HepG2 (cell line): Measurements from ENCODE around the gene TIFAB. TPM values are rescaled to one million over a fixed set of nuclear protein-coding genes. Genes with fewer than 3 reads are reported as not detected.

Experiments
- ARNTL ChIP-seq: sonication (generic); formaldehyde crosslinking; IDR thresholded peaks from 2 replicates; pipeline ENCODE4 v1.4.0; 2020; ENCODE audit warnings: mild to moderate bottlenecking, missing genetic modification reagents
- DMAP1 ChIP-seq: IDR thresholded peaks from 2 replicates; pipeline ENCODE4 v1.6.1; 2016
- GABPA ChIP-seq, 2 experiments: IDR thresholded peaks; 2 replicates each; pipeline ENCODE4 v1.6.1; 2011 to 2016; ENCODE audit warnings: low read depth in 2 of 2, low read length in 1 of 2, missing biosample characterization in 1 of 2, missing genetic modification characterization in 1 of 2
- HOXD1 ChIP-seq: sonication (generic); formaldehyde crosslinking; IDR thresholded peaks from 2 replicates; pipeline ENCODE4 v1.5.0; 2020; ENCODE audit warnings: missing genetic modification reagents
- MAF1 ChIP-seq: sonication (generic); formaldehyde crosslinking; IDR thresholded peaks from 2 replicates; pipeline ENCODE4 v1.5.0; 2020; ENCODE audit warnings: missing genetic modification reagents, borderline replicate concordance
- NAIF1 ChIP-seq: sonication (generic); formaldehyde crosslinking; IDR thresholded peaks from 2 replicates; pipeline ENCODE4 v1.5.0; 2020; ENCODE audit warnings: mild to moderate bottlenecking, missing genetic modification reagents, borderline replicate concordance
- NFATC3 ChIP-seq: sonication (generic); formaldehyde crosslinking; IDR thresholded peaks from 2 replicates; pipeline ENCODE4 v1.5.1; 2020; ENCODE audit warnings: mild to moderate bottlenecking, missing genetic modification reagents
- SKI ChIP-seq: fragments of 450-650 bp; IDR thresholded peaks from one replicate; pipeline ENCODE4 v1.6.1; 2018; ENCODE audit warnings: mild to moderate bottlenecking; ENCODE audit not compliant: partially characterized antibody
- SMC3 ChIP-seq: IDR thresholded peaks from 2 replicates; pipeline ENCODE4 v1.6.1; 2011; ENCODE audit warnings: low read length, improper control_type of control experiment
- ZEB1 ChIP-seq: IDR thresholded peaks from 2 replicates; pipeline ENCODE4 v1.6.1; 2012; ENCODE audit warnings: mild to moderate bottlenecking, low read depth, inconsistent platforms; ENCODE audit not compliant: insufficient replicate concordance
- ZNF607 ChIP-seq: sonication (generic); formaldehyde crosslinking; IDR thresholded peaks from 2 replicates; pipeline ENCODE4 v1.5.1; 2020; ENCODE audit warnings: missing genetic modification reagents, mild to moderate bottlenecking, borderline replicate concordance
- ZZZ3 ChIP-seq: sonication (generic); formaldehyde crosslinking; IDR thresholded peaks from 2 replicates; pipeline ENCODE4 v1.4.0; 2020; ENCODE audit warnings: missing genetic modification reagents, mild to moderate bottlenecking, borderline replicate concordance
- polyA plus RNA-seq, 8 experiments: library from polyadenylated mRNA; depleted of rRNA in 3 of 8; stranded (reverse) in 7 of 8; unstranded in 1 of 8; fragments of >200 nt; fragmentation: Illumina TruSeq in 4 of 8; extraction: Trizol in 4 of 8; gene quantifications; 2 replicates each; pipeline versions ENCODE4 v1.2.1 to v1.2.3, GENCODE V29; 2011 to 2016; ENCODE audit warnings: low read depth in 4 of 8, missing spikeins in 1 of 8, mixed read lengths in 1 of 8; ENCODE audit not compliant: insufficient read depth in 1 of 8
- total RNA-seq, 5 experiments: library from RNA; depleted of rRNA; stranded (reverse); fragments of >200 nt; fragmentation: Illumina TruSeq; extraction: Trizol; gene quantifications; 2 replicates each; pipeline ENCODE4 v1.2.3, GENCODE V29; 2016; ENCODE audit warnings: low read depth in 1 of 5
- TF ChIP-seq, protein P1 (sequence below): sonication (generic); formaldehyde crosslinking; IDR thresholded peaks from 2 replicates; pipeline ENCODE4 v1.5.0; 2020; ENCODE audit warnings: mild to moderate bottlenecking, missing genetic modification reagents
- TF ChIP-seq, protein P2 (sequence below): sonication (generic); formaldehyde crosslinking; IDR thresholded peaks from 2 replicates; pipeline ENCODE4 v1.5.1; 2020; ENCODE audit warnings: missing genetic modification reagents, mild to moderate bottlenecking, borderline replicate concordance
- TF ChIP-seq, protein P3 (sequence below): sonication (generic); formaldehyde crosslinking; IDR thresholded peaks from 2 replicates; pipeline ENCODE4 v1.5.1; 2020; ENCODE audit warnings: mild to moderate bottlenecking, missing genetic modification reagents, moderate library complexity
- TF ChIP-seq, protein P4 (sequence below): sonication (generic); formaldehyde crosslinking; IDR thresholded peaks from 2 replicates; pipeline ENCODE4 v1.5.0; 2020; ENCODE audit warnings: mild to moderate bottlenecking, missing genetic modification reagents
- TF ChIP-seq, protein P5 (sequence below): sonication (generic); formaldehyde crosslinking; IDR thresholded peaks from 2 replicates; pipeline ENCODE4 v1.5.0; 2020; ENCODE audit warnings: mild to moderate bottlenecking, low read depth, missing genetic modification reagents, borderline replicate concordance

The TIFAB gene
- total and polyA plus RNA-seq, 2 of the 13 experiments (the other 11 are each of a cell fraction or from before 2014, with no cell fraction given), result not detected

DNA sequence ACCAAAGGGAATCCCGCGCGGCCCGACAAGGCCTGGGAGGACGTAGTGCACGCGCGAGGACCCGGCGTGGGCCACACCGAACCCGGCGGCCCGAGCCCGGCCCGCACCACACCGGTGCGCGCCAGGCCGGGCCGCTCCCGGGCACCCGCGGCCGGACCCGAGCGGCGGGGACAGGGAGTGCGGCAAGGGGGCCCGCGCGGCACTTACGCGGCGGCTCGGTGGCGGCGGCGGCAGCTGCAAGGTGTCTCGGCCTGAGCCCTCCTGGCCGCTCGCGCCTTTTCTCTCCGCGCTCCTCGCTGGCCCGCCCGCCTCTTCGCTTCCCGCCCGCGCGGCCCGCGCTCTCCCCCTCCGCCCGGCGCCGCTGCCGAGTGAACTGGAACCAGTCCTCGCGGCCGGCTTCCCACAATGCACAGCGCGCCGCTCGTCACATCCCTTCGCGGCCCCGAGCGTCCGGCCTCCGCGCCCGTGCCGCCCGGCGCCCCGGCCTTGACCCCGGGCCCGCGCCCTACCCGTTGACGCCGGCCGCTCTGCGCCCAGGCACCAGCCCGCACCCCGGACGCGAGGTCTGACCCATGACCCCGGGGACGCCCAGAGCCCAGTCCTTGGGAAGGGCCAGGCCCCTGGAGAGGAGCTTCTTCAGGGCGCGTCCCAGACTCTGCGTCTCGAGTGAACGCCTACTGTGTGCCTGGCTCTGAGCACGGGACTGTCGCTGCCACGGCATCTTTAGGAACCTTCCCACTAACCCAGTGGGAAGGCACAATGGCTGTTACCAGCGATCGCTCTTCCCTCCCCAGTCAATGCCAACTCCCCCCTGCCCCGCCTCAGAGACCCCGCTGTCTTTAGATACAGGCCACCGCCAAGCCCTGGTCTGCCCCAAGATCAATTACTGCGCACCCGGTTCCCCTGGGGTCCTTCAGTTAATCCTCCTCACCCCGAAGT is 53.0 kb downstream of the TIFAB start, which contains the start of gene MACROH2A1 (continued):
- TF ChIP-seq, protein P1, sequence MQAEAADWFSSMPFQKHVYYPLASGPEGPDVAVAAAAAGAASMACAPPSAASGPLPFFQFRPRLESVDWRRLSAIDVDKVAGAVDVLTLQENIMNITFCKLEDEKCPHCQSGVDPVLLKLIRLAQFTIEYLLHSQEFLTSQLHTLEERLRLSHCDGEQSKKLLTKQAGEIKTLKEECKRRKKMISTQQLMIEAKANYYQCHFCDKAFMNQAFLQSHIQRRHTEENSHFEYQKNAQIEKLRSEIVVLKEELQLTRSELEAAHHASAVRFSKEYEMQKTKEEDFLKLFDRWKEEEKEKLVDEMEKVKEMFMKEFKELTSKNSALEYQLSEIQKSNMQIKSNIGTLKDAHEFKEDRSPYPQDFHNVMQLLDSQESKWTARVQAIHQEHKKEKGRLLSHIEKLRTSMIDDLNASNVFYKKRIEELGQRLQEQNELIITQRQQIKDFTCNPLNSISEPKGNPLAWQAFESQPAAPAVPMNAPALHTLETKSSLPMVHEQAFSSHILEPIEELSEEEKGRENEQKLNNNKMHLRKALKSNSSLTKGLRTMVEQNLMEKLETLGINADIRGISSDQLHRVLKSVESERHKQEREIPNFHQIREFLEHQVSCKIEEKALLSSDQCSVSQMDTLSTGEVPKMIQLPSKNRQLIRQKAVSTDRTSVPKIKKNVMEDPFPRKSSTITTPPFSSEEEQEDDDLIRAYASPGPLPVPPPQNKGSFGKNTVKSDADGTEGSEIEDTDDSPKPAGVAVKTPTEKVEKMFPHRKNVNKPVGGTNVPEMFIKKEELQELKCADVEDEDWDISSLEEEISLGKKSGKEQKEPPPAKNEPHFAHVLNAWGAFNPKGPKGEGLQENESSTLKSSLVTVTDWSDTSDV (CRISPR knock-in tag), result 0 out of 2 replicates have a peak, but pooled peaks have one; percentile 12
- no peak for TF ChIP-seq ARNTL (CRISPR knock-in tag)
- peak; percentile 87 for TF ChIP-seq GABPA (IDR thresholded peaks at IDR 0.05; ENCODE audit: low read depth, low read length)
- peak; percentile 81 for TF ChIP-seq GABPA (CRISPR knock-in tag; IDR thresholded peaks at IDR 0.05; ENCODE audit: low read depth)
- TF ChIP-seq ZNF607 (CRISPR knock-in tag), result peak; percentile 36; the same call in 1 of the 2 replicates
- 0 out of 2 replicates have a peak, but pooled peaks have one; percentile 36 for TF ChIP-seq NFATC3 (CRISPR knock-in tag)
- TF ChIP-seq MAF1, result no peak
- TF ChIP-seq, protein P2, sequence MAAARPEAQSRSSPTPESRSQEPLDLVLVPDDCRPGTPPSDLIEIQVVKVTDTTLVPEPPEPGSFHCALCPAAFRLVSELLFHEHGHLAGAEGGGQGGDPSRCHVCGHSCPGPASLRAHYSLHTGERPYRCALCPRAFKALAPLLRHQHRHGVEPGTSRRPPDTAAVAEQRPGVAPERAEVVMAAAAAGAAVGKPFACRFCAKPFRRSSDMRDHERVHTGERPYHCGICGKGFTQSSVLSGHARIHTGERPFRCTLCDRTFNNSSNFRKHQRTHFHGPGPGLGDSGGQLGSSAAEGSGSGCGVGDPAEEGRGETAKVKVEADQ (CRISPR knock-in tag), result 0 out of 2 replicates have a peak, but pooled peaks have one; percentile 78
- TF ChIP-seq HOXD1 (CRISPR knock-in tag), result peak; percentile 69; the same call in 1 of the 2 replicates
- TF ChIP-seq, protein P3, sequence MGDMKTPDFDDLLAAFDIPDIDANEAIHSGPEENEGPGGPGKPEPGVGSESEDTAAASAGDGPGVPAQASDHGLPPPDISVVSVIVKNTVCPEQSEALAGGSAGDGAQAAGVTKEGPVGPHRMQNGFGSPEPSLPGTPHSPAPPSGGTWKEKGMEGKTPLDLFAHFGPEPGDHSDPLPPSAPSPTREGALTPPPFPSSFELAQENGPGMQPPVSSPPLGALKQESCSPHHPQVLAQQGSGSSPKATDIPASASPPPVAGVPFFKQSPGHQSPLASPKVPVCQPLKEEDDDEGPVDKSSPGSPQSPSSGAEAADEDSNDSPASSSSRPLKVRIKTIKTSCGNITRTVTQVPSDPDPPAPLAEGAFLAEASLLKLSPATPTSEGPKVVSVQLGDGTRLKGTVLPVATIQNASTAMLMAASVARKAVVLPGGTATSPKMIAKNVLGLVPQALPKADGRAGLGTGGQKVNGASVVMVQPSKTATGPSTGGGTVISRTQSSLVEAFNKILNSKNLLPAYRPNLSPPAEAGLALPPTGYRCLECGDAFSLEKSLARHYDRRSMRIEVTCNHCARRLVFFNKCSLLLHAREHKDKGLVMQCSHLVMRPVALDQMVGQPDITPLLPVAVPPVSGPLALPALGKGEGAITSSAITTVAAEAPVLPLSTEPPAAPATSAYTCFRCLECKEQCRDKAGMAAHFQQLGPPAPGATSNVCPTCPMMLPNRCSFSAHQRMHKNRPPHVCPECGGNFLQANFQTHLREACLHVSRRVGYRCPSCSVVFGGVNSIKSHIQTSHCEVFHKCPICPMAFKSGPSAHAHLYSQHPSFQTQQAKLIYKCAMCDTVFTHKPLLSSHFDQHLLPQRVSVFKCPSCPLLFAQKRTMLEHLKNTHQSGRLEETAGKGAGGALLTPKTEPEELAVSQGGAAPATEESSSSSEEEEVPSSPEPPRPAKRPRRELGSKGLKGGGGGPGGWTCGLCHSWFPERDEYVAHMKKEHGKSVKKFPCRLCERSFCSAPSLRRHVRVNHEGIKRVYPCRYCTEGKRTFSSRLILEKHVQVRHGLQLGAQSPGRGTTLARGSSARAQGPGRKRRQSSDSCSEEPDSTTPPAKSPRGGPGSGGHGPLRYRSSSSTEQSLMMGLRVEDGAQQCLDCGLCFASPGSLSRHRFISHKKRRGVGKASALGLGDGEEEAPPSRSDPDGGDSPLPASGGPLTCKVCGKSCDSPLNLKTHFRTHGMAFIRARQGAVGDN, result peak; percentile 89
- TF ChIP-seq ZEB1, result no peak
- 0 out of 2 replicates have a peak, but pooled peaks have one; percentile 30 for TF ChIP-seq DMAP1
- TF ChIP-seq, protein P4, sequence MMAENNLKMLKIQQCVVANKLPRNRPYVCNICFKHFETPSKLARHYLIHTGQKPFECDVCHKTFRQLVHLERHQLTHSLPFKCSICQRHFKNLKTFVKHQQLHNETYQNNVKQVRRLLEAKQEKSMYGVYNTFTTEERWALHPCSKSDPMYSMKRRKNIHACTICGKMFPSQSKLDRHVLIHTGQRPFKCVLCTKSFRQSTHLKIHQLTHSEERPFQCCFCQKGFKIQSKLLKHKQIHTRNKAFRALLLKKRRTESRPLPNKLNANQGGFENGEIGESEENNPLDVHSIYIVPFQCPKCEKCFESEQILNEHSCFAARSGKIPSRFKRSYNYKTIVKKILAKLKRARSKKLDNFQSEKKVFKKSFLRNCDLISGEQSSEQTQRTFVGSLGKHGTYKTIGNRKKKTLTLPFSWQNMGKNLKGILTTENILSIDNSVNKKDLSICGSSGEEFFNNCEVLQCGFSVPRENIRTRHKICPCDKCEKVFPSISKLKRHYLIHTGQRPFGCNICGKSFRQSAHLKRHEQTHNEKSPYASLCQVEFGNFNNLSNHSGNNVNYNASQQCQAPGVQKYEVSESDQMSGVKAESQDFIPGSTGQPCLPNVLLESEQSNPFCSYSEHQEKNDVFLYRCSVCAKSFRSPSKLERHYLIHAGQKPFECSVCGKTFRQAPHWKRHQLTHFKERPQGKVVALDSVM (CRISPR knock-in tag), result peak; percentile 24; the same call in 1 of the 2 replicates
- no peak for TF ChIP-seq NAIF1 (CRISPR knock-in tag)
- peak; percentile 87 for TF ChIP-seq SKI
- TF ChIP-seq SMC3, result no peak
- TF ChIP-seq ZZZ3 (CRISPR knock-in tag), result no peak
- TF ChIP-seq, protein P5, sequence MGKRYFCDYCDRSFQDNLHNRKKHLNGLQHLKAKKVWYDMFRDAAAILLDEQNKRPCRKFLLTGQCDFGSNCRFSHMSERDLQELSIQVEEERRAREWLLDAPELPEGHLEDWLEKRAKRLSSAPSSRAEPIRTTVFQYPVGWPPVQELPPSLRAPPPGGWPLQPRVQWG (CRISPR knock-in tag), result no peak
